HG02840 (cell line): ENCODE measurements around the gene GLRX3.

Source experiments
- ATAC-seq: cut with Tn5 transposase; IDR thresholded peaks from one replicate; pipeline ENCODE4 v1.9.1; 2021; ENCODE audit warnings: mild to moderate bottlenecking, moderate library complexity, moderate number of reproducible peaks; ENCODE audit not compliant: unreplicated experiment, low FRiP score

GLRX3 gene

DNA sequence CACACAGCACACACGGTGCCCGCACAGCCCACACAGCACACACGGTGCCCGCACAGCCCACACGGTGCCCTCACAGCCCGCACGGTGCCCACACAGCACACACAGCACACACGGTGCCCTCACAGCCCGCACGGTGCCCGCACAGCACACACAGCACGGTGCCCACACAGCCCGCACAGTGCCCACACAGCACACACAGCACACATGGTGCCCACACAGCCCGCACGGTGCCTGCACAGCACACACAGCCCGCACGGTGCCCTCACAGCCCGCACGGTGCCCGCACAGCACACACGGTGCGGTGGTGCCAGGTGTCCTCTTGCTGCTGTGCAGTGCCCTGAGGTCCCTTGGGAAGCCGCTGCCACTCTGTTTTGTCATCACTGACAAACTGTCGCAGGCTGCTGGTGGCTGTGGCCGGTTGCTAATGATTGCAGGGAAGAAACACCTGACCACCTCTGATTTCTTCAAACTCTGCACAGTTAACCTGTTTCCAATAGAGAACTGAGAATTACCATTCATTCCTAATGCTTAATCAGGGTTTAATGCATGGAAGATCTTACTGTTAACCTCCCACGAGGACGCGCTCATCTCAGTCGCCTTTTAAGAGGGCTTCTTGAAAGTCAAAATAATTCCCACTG, 66.9 kb downstream of the GLRX3 start:
- ATAC-seq, result no peak

DNA sequence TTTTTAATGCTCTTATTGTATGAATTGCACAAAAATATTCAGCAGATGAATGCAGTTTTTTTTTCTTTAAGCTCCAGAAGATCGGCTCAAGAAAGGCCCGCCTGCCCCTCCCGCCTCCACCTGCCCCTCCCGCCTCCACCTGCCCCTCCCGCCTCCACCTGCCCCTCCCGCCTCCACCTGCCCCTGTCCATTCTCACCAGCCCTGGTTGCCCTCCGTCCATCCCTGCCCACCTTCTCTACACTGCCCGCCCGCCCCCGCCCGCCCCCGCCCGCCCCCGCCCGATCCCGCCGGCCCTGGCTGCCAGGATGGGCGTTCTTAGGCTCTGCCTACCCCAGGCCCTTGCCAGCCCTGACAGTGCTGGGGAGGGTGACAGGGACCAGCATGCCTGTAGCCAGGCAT, 67.4 kb downstream of the GLRX3 start:
- ATAC-seq, result no peak

DNA sequence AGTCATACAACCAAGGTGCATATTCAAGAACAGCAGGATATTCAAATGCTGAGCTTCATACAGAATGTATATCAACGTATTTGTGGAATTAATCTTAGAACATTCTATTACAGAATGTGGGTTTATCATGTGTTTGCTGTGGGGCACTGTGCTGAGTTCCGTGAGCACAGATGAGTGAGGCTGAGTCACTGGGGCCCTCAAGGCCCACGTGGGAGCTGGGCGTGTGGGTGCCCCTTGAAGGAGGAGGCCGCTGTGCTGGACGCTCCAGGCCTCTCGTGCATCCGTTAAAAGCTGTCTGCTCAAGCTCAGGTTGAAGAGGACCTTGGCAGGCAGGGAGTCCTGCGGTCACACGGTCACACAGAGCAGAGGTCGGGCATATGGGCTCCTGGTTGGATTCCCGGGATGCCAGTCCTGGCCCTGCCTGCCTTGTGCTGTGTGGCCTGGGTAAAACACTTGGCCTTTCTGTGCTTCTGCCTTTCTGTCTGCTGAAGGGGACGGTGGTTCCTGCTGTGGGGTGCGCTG, 70.1 kb downstream of the GLRX3 start:
- ATAC-seq, result no peak

DNA sequence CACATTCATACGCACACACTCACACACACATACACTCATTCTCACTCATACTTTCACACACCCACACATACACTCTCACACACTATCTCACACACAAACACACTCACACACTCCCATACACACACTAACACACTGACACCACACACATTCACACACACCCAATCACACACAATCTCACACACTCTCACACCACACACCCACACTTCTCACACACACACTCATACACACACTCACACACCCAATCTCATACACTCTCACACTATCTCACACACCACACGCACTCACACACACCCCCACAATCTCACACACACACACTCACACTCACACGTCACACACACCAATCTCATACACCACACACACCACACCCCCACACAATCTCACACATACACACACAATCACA, 71.0 kb downstream of the GLRX3 start:
- ATAC-seq, result no peak

DNA sequence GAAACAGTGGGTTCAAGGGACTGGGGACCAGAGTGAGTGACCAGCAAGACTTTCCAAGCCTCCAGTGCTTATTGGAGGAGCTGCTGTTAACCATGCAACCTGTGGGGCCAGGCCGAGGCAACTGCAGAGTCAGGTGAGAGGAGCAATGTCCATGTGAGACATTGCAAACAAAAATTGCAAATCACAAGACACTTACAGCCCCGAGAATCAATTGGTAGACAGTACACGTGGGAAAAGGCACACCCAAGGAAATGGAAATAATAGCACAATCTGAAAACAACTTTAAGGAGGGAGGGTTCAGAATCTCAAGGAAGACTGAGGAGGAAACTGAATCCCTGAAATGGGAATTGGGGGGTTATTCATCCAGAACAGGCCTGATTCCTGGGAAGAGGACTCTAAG, 72.6 kb downstream of the GLRX3 start:
- no peak for ATAC-seq

DNA sequence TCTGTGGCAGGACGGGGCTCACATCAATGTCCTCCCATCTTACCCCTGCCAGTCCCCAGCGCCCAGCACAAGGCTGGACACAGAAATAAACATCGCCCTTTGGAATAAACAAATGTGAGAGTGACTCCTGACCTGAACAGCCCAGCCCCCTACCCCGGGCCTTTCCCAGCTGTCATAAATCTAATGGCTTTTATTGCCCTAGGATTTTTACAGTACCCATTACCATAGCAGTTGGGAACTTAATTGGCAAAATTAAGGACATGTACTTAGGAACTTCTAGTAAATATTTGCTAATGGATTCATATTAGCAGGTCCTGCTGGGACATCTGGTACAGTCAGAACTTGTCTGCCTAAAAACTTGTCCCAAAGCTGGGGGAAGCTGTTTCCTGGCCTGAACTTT, 76.6 kb downstream of the GLRX3 start:
- no peak for ATAC-seq

DNA sequence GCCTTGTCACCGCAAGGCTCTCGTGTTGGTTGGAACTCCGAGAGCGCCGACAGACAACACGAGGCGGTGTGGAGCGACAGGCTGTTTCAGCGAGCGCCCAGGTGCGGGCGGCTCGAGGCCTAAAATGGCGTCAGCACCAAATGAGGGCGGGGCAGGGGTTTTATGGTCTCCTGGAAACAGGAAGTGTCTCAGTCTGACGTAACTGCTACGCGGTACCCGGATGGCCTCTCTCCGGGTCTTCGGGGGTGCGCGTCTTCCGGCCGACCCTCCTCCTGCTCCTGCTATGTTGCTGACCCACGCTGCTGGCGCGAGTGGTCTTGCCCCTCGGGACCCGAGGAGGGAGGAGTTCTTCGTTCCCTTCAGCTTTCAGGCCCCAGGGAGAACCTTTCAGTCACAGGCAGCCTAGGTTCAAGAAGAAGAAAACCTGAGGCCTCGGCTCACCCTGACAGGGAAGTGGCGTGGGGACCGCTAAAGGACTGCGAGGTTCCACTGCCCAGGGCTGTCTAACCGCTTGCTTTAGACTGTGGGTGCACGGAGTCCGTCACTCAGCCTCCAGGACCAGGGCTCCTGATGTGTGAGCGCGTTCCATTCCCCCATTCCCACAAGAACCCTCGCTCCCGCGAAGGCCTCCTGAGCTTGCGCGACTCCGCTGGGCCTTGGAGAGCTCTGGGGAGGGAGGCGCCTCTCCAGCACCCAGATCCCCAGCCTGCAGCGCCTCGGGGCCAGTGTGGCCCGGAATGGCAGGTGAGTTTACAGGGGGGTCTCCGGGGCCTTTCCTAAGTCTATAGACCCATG, 77.3 kb downstream of the GLRX3 start:
- ATAC-seq, result no peak

DNA sequence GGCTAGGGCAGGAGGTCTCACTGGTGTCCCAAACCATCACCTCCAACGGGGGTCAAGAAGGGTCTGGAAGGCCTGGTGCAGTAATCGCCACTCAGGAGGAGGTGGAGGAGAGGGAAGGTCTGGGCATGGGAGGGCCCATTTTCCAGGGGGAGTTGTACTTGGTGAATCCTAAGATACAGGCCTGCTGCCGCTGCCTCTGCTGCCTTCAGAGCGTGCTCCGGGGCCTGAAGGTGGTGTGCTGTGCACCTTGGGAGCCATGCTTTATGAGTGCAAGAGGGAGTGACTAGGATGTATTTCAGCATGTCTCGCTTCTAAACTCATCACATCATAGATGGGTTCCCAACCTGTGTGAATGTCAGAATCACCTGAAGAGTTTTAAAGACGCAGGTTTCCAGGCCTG, 78.2 kb downstream of the GLRX3 start:
- ATAC-seq, result no peak

DNA sequence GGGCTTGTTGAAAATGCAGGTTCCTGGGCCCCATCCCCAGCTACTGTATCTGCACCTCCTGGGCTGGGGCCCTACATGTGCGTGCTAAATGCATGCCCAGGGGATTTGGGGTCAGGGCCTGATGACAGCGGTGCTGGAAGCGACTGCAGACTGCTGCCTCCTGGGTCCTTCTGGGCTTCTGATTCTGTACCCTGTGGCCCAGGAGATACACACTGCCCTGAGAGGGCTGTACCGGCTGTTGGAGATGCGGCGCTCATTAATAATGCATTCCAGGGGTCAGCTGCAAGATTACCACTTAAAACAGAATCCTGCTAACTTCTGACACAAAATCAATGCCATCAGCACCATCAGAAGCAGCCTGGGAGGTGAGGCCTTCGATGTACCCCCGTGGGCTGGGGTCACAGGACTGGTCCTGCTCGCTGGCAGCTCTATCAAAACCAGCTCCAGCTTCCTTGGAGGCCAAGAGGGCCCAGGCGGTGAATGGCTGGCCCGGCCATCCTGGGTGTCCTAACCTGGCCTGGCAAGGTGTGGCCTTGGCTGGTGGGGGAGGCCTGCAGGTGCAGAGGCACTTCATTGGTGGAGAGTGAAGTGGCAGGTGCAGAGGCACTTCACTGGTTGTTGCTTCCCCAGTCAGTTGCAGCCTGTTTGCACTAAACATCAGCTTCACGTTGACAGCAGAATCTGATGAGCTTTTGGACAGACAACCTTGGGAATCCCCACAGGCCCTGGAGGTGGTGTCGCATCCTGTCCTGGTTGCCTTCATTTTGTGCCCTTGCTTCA, 79.2 kb downstream of the GLRX3 start:
- no peak for ATAC-seq

DNA sequence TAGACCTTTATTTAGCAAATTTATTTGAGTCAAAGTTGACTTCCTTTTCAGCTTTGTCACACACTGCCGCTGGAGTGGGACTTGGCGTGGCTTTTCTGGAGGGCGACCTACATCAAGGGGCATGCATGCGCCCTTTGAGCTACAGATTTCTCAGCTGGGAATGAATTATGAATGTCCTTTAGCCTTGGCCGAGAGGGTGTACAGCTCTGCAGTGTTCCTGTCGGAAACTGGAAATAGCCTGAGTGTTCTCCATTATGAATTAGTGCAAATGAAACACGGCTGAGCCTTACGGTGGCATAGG, 79.7 kb downstream of the GLRX3 start:
- ATAC-seq, result no peak

DNA sequence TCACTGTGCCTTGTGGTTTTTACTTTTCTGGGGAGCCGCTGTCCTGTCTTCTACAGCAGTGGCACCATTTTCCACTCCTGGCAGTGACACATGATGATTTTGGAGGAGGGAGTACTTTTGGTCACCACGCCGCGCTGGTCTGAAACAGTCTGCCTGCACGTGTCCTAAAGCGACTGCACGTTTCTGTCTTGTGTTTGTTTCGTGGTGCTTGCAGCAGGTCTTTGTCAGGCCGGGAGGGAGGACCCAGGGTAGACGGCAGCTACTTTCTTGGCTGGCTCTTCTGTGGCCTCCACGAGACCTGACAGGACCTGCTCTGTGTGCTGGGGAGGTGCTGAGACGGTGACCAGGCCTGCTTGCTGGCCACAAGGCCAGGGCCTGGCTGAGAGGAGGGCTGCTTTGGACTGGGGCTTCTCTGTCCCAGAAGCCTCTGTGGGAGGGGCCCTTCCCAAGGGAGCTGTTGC, 82.0 kb downstream of the GLRX3 start:
- ATAC-seq, result no peak

DNA sequence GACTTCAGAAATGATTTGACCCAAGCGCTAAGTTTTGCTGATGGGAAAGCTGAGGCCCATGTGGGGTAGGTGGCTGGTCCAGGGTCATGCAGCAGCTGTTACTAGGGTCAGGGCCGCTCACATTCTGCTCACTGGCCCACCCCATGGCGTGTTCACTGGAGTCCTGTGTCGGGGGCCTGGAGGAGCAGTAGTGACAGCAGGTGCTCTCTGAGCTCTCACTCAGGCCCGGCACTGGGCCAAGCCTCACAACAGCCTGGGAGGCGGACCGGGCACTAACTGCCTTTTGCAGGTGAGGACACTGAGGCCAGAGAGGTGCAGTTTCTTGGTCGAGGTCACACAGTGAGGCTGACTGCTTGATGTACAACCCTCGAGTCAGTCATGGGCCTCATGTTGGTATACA, 82.7 kb downstream of the GLRX3 start:
- ATAC-seq, result no peak

DNA sequence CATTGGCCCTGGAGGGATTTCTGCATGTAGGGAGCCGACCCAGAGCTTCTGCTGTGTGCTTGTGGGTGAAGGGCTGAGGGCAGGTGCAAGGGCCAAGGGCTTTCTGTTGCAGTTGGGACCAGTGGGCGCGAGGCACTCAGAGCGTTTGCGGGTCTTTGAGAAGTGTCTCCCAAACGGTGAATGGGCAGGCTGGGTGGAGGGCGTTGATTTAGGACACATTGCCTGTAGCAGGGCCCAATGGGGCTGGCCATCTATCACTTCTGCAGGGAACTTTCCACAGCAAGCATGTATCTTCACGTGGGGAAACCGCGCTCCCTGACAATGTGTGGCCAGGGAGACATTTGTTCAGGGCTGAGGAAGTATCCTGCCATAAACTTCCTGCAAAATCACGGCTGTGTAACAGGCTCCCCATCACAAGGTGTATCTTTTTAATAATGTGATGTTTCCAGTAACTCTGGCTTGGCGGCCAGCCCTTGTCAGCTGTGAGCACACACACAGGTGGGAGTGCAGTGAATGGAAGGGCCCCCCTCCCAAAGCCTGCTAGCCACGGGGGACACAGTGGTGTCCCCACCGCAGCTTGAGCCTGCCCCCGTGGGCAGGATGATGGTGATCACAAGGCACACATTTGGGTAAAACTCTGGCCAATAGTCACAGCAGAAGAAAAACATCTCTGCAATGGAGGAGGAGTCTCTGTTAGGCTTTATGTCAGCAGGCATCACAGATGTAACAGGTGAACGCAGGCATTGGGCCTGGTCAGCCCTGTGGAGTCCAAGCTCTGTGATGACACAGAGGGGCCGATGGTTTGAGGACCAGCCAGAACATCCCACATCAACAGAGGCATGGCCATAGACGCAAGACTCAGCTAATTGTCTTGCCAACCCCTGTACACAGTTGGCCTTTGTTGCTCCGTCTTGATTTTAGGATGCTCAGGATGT, 84.3 kb downstream of the GLRX3 start:
- ATAC-seq, result no peak

DNA sequence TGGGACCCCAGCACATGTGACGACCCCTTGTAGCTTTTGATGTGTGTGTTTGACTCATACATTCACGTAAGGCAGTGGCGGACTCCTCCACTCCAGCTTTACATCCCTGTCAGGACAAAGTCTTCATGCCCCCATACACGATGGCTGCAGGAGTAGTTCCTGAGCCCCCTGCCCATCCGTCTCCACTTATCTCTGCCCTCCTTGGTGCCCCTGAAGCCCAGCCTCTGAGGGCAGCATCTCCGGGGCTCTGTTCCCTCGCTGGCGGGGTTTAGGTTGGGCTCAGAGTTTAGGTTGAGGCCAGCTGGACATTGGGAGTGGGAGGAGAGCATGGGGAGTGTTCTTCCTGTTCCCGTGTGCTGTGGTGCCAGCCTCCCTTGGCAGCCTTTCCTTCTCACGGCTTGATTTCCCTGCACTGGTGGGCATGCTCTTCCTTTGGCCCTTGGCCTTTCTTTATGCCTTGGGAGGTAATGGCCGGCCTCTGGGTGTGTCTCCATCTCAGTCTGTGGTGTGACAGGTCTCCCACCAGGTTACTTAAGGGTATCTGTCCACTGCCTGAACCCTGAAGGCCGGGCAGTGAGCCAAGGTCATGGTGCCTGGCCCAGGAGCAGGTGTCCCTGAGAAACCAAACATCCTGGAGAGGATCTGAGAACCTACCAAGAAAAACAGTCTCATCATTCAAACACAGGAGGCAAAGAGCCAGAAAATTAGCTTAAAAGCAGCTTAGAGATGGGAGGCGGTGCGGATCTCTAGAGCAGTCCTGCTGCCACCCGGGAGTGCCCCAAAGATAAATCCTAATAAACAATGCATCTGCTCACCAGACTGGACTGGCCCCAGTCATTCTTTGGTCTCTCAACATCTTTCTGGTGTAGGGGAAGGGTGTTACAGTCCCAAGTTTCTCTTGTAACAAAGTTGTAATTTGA, 85.5 kb downstream of the GLRX3 start:
- no peak for ATAC-seq

DNA sequence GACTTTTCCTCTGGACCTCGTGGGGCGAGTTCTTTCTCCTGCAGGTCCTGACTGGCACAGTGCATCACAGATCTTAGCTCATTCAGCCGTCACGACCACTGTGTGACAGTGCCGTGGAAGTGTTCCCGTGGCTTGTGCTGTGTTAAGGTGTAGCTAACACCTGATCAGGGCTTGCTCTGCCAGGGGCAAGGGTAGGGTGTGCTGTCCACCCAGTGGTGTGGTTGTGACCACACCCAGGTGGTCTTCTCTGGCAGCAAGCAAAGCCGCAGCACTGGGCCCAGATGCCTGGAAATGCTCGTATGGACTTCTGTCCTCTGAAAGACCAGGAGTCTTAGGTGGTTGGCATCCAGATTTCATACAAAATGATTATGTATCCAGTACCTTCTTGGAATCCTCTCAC, 86.2 kb downstream of the GLRX3 start:
- no peak for ATAC-seq

DNA sequence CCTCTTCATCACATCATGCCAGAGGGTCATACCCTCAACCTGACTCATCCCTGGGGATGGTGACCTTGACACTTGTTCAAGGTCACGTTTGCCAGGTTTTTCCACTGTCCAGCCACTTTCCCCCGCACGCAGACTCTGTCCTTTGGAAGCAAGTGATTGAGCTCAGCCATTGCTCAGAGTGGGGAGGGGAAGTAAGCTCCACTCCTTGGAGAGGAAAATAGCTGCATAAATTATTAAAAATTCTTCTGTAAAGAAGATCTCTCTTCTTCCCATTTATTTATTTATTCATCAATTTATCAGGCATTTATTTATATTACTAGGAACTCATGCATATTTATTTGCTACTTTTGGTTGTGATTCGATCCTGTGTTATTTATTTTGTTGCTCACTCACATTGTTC, 88.0 kb downstream of the GLRX3 start:
- no peak for ATAC-seq

DNA sequence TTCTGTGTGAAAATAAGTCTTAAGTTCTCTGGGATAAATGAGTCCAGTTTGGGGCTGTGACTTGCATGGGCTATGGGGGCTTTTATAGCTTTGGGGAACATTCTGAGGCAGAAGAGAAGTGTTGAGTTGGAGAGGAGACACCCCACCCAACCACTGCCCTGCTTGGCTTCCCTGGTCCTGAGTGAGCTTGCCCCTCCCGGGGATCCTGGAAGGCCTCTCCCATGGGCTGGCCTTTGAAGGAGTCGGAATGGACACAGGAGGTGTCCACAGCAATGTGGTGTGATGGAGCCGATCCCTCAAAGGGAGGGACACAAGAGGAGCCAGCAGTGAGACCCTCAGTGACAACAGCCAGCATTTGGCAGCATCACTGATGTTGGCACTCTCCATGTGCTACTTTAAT, 89.8 kb downstream of the GLRX3 start:
- ATAC-seq, result no peak

DNA sequence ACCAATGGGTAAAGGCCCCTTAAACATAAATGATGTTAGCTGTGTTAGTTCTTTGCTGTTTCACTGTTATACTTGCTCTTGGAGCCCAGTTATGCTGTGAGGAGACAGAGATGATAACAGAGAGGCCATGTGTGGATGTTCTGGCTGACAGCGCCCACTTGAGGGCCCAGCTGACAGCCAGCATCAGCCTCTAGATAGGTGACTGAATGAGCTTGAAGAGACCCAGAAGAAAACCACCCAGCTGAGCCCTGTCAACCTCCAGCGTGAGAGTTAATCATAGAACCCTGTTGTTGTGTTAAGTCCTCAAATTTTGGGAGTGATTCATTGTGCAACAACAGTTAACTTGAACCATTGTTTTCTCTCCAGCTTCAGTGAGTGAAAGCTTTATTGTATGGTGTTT, 91.7 kb downstream of the GLRX3 start:
- ATAC-seq, result no peak
